Astrocyte (in vitro differentiated cells and primary cell): ENCODE measurements around the gene NCK2. TPM values are rescaled to one million over a fixed set of nuclear protein-coding genes. Genes with fewer than 3 reads are reported as not detected.
A peak's percentile ranks its signal among the peaks of the same experiment; 100 is the strongest.

Experiments used
- DNase-seq: peaks from one replicate; pipeline ENCODE4 v3.0.0-alpha.2; 2010; ENCODE audit warnings: low read depth
- FAIRE-seq: peaks from 2 replicates; lab custom pipeline; 2011; peaks lifted over from hg19 to GRCh38; lab: Jason Lieb, UNC
- H2AFZ ChIP-seq: 2 replicates; pipeline ENCODE4 v1.6.0; 2012; ENCODE audit warnings: low read depth, low read length, inconsistent platforms
- H3K27ac ChIP-seq: 2 replicates; pipeline ENCODE4 v1.5.1; 2011; ENCODE audit warnings: low read depth, low read length, inconsistent platforms
- H3K27me3 ChIP-seq: 2 replicates; pipeline ENCODE4 v1.6.0; 2011; ENCODE audit warnings: low read length, inconsistent platforms; ENCODE audit not compliant: insufficient read depth
- H3K36me3 ChIP-seq: 2 replicates; pipeline ENCODE4 v1.5.1; 2011; ENCODE audit warnings: low read length, inconsistent platforms; ENCODE audit not compliant: insufficient read depth
- H3K4me1 ChIP-seq: 2 replicates; pipeline ENCODE4 v1.5.1; 2011; ENCODE audit warnings: low read length, inconsistent platforms; ENCODE audit not compliant: insufficient read depth
- H3K4me2 ChIP-seq: 2 replicates; pipeline ENCODE4 v1.6.0; 2012; ENCODE audit warnings: low read length, inconsistent platforms
- H3K4me3 ChIP-seq: 2 replicates; pipeline ENCODE4 v1.5.1; 2011; ENCODE audit warnings: low read depth, mild to moderate bottlenecking, low read length, inconsistent platforms; ENCODE audit not compliant: insufficient read depth
- H3K79me2 ChIP-seq: 2 replicates; pipeline ENCODE4 v1.6.0; 2012; ENCODE audit warnings: mild to moderate bottlenecking, low read length, inconsistent platforms; ENCODE audit not compliant: insufficient read depth
- H3K9ac ChIP-seq: 2 replicates; pipeline ENCODE4 v1.6.0; 2012; ENCODE audit warnings: mild to moderate bottlenecking, low read length, inconsistent platforms
- H3K9me3 ChIP-seq: 2 replicates; pipeline ENCODE4 v1.5.1; 2012; ENCODE audit warnings: low read depth, mild to moderate bottlenecking, low read length, inconsistent platforms; ENCODE audit not compliant: insufficient read depth
- H4K20me1 ChIP-seq: 2 replicates; pipeline ENCODE4 v1.6.0; 2012; ENCODE audit warnings: low read length, inconsistent platforms; ENCODE audit not compliant: insufficient read depth
- H3K27ac Mint-ChIP-seq: one replicate; pipeline ENCODE4 v1.8.0; 2021; ENCODE audit warnings: mild to moderate bottlenecking, mixed read lengths; ENCODE audit not compliant: unreplicated experiment
- H3K27me3 Mint-ChIP-seq: one replicate; pipeline ENCODE4 v1.8.0; 2021; ENCODE audit warnings: low read depth, mixed read lengths; ENCODE audit not compliant: unreplicated experiment
- H3K36me3 Mint-ChIP-seq: one replicate; pipeline ENCODE4 v1.8.0; 2021; ENCODE audit warnings: low read depth, mixed read lengths; ENCODE audit not compliant: unreplicated experiment
- H3K4me1 Mint-ChIP-seq: one replicate; pipeline ENCODE4 v1.8.0; 2021; ENCODE audit warnings: low read depth, mixed read lengths; ENCODE audit not compliant: unreplicated experiment
- H3K4me3 Mint-ChIP-seq: one replicate; pipeline ENCODE4 v1.8.0; 2021; ENCODE audit warnings: mild to moderate bottlenecking, moderate library complexity, mixed read lengths; ENCODE audit not compliant: unreplicated experiment
- H3K9me3 Mint-ChIP-seq: one replicate; pipeline ENCODE4 v1.8.0; 2021; ENCODE audit warnings: mild to moderate bottlenecking, mixed read lengths; ENCODE audit not compliant: unreplicated experiment
- EZH2 ChIP-seq: IDR thresholded peaks from 2 replicates; pipeline ENCODE4 v1.6.1; 2012; ENCODE audit warnings: mild to moderate bottlenecking, low read length, inconsistent platforms; ENCODE audit not compliant: insufficient read depth
- total RNA-seq: library from RNA; stranded (reverse); gene quantifications from 2 replicates; pipeline ENCODE4 v1.2.1, GENCODE V29; 2021
- TF ChIP-seq, protein P1 (sequence below): IDR thresholded peaks from 2 replicates; pipeline ENCODE4 v1.5.1; 2011; ENCODE audit warnings: low read depth, mild to moderate bottlenecking, inconsistent platforms, low read length, moderate library complexity; ENCODE audit not compliant: insufficient read depth

NCK2 gene
- total RNA-seq, 1 donor from 2014 or later = 61.6 TPM

DNA sequence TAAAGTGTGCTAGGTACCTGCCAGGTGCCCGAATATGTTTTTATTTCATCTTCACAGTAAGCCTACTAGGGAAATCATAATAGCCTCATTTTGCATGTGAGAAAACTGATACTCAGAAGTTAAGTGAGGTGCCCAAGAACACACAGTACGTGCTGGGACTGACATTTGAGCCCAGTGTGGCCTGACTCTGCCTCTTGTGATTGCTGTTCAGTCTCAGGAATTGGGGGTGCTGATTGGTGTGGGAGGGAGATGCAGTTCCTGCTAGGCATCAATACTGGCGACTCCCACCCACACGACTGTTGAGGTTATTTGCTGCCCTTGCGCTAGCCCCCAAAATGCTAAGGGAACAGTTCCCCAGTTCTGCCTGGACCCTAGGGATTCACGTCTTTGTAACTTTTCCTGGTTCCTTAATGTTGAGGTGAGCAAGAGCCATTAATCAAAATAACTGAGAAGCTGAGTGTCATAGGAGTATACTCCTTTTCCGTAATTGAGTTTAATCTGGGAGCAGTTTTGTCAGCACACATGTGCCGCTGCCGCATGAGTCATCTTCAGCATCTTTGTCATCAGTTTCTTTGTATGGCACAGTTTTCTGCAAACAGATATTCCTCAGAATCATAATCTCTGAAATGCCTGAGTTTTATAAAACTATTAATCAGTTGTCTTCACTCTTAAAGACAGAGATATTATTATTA, 120.7 kb downstream of the NCK2 start:
- Mint-ChIP-seq H3K36me3 (no peaks in the 10 kb centered on the region), H3K4me3 (no peak overlapping the region), H3K4me1 (peaks cover 32% of the 10 kb centered on the region), H3K27me3 (no peaks in the 10 kb centered on the region), H3K9me3 (no peaks in the 10 kb centered on the region), H3K27ac (no peak overlapping the region)
- Histone ChIP-seq H3K36me3 (no peaks in the 10 kb centered on the region), H2AFZ (no peak overlapping the region), H3K9me3 (no peaks in the 10 kb centered on the region), H3K27me3 (no peaks in the 10 kb centered on the region), H3K4me2 (peak overlapping the region; percentile 10), H3K9ac (no peak overlapping the region), H3K79me2 (peaks cover 42% of the 10 kb centered on the region), H4K20me1 (peaks cover 75% of the 10 kb centered on the region), H3K27ac (no peak overlapping the region), H3K4me1 (peaks cover 27% of the 10 kb centered on the region), H3K4me3 (no peak overlapping the region)
- no peak for FAIRE-seq
- TF ChIP-seq EZH2 = no peak
- TF ChIP-seq, protein P1, sequence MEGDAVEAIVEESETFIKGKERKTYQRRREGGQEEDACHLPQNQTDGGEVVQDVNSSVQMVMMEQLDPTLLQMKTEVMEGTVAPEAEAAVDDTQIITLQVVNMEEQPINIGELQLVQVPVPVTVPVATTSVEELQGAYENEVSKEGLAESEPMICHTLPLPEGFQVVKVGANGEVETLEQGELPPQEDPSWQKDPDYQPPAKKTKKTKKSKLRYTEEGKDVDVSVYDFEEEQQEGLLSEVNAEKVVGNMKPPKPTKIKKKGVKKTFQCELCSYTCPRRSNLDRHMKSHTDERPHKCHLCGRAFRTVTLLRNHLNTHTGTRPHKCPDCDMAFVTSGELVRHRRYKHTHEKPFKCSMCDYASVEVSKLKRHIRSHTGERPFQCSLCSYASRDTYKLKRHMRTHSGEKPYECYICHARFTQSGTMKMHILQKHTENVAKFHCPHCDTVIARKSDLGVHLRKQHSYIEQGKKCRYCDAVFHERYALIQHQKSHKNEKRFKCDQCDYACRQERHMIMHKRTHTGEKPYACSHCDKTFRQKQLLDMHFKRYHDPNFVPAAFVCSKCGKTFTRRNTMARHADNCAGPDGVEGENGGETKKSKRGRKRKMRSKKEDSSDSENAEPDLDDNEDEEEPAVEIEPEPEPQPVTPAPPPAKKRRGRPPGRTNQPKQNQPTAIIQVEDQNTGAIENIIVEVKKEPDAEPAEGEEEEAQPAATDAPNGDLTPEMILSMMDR = no peak
- peak; percentile 58 for DNase-seq

DNA sequence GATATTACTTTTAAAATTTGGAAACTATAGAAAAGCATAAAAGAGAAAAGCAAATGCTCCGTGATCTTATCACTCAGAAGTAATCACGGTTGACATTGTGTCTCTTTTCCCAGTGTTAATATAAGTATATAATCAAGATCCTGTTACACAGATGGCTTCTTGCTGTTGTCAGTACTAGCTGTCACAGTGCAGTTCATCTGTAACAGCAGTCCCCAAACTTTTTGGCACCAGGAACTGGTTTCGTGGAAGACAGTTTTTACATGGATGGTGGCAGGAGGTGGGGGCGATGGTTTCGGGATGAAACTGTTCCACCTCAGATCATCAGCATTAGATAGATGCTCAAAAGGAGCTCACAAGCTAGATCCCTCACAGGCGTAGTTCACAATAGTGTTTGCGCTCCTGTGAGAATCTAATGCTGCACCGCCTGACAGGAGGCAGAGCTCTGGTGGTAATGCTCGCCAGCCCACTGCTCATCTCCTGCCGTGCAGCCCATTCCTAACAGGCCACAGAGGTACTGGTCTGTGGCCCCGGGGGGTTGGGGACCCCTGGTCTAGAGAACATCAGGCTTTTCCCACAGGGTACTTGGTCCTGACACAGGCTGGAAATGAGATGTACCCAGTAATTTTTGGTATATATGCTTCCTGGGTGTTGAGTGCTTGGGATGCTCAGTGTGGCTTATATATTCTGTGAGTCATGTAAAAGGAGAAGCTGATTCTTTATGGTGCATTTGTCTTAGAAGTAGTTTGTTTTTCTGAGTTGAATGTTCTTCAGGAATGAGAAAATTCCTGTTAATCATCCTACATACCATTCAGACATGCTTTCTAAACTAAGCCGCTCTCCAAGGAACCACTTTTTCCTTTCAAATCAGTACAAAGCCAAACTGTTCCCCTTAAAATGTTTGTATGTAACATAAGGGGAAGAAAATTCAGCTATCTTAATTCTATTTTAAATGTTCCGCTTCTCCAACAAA, 121.8 kb downstream of the NCK2 start:
- FAIRE-seq (peak; percentile 86), DNase-seq (peak; percentile 80)
- H3K9ac ChIP-seq = no peak overlapping the region
- Mint-ChIP-seq H3K36me3 (no peaks in the 10 kb centered on the region), H3K9me3 (no peaks in the 10 kb centered on the region), H3K27ac (no peak overlapping the region), H3K27me3 (no peaks in the 10 kb centered on the region), H3K4me3 (no peak overlapping the region), H3K4me1 (peaks cover 31% of the 10 kb centered on the region)
- no peaks in the 10 kb centered on the region for H3K36me3 ChIP-seq
- peak overlapping the region; percentile 67 for H3K4me2 ChIP-seq
- H4K20me1 ChIP-seq = peaks cover 77% of the 10 kb centered on the region
- peaks cover 27% of the 10 kb centered on the region for H3K4me1 ChIP-seq
- H3K27ac ChIP-seq = peak overlapping the region; percentile 24
- no peak overlapping the region for H2AFZ ChIP-seq
- no peaks in the 10 kb centered on the region for H3K9me3 ChIP-seq
- no peaks in the 10 kb centered on the region for H3K27me3 ChIP-seq
- no peak overlapping the region for H3K4me3 ChIP-seq
- H3K79me2 ChIP-seq = peaks cover 45% of the 10 kb centered on the region
- TF ChIP-seq, protein P1 = no peak
- no peak for TF ChIP-seq EZH2
